T-helper 1 cell treated with Interleukin-12 subunit alpha and Interleukin-12 subunit beta and Interleukin-4 antibody, amounts not matched to agents 30 μg/mL and 1 μg/mL, for 36 hours (primary cell): ENCODE measurements around the gene PRMT5.
"Not testable (repeated sequence)": the region's sequence is repeated elsewhere in the genome, so short reads cannot be mapped to it uniquely, and the experiment has no call there.

Experiments
- H3K27ac Mint-ChIP-seq: one replicate; pipeline ENCODE4 v1.8.0; 2021; ENCODE audit warnings: mild to moderate bottlenecking, mixed read lengths
- H3K27me3 Mint-ChIP-seq: one replicate; pipeline ENCODE4 v1.8.0; 2021; ENCODE audit warnings: low read depth, mixed read lengths
- H3K36me3 Mint-ChIP-seq: one replicate; pipeline ENCODE4 v1.8.0; 2021; ENCODE audit warnings: low read depth, mixed read lengths
- H3K4me1 Mint-ChIP-seq: one replicate; pipeline ENCODE4 v1.8.0; 2021; ENCODE audit warnings: low read depth, mixed read lengths
- H3K4me3 Mint-ChIP-seq: one replicate; pipeline ENCODE4 v1.8.0; 2021; ENCODE audit warnings: mild to moderate bottlenecking, moderate library complexity, mixed read lengths
- H3K9me3 Mint-ChIP-seq: one replicate; pipeline ENCODE4 v1.8.0; 2021; ENCODE audit warnings: mixed read lengths

PRMT5 gene

DNA sequence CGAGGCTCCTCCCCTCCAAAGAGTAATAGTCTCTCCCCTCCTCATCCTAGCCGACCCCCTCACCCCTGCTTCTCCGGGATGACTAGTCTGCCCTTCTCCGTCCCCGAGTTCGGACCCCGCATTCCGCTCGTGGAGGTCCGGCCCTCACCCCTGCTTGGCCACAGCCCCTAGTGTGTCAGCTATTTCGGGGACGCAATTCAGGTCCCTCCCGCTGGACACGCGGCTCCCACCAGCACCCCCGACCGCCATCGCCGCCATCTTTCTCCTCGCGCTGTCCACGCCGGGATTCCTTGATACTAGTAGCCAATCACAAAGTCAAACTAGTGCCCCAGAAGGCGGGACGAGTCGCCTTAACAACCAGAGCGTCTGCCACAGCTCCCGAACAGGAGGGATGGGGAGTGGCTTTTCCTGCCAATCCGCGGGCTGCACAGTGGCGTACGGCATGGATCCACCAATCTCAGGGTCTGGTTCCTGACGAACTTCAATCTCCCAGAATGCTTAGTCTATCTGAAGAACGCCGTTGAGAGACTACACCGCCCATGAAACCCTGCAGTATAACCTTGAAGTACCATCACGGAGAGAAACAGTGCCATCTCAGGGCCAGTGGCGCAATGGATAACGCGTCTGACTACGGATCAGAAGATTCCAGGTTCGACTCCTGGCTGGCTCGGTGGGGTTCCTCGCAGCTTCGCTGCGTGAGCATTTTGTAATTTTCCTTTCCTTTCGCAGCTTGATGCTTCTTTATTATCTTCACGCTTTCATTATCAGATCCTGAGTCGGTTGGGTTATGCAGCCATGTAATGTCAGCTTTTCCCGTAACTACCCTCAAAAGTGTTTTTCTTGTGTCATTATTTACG, at the start of gene PRMT5:
TSS of gene PRMT5 (minus strand) at position 273 of the 857 bp plus-strand sequence. CDS start at position 258, 15 bp downstream.
- peaks cover 17% of the 10 kb centered on the region for H3K36me3 Mint-ChIP-seq
- no peak within 1 kb of the TSS for H3K27ac Mint-ChIP-seq
- no peak within 1 kb of the TSS for H3K4me3 Mint-ChIP-seq
- peaks cover 24% of the 10 kb centered on the region for H3K4me1 Mint-ChIP-seq
- H3K9me3 Mint-ChIP-seq = no peaks in the 10 kb centered on the region
- H3K27me3 Mint-ChIP-seq = no peaks in the 10 kb centered on the region

DNA sequence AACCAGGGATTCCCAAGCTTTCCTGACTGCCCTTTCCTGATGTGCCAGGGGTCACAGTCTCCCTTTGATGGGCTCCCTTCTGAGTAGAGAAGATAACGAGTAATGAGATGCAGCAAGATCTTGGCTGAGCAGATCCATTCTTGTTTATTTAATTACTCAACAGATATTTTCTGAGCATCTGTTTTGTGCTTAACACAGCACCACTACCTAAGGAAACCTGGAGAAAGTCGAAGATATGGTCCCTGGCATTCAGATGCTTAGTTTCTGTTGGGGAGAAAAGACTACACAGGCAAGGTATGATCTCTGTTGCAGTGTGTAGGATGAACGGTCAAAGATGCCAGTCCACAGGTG, 49.3 kb upstream of the PRMT5 start:
- Mint-ChIP-seq H3K9me3 (no peaks in the 10 kb centered on the region), H3K4me1 (peaks cover 5% of the 10 kb centered on the region), H3K4me3 (no peak overlapping the region), H3K27me3 (peaks cover 28% of the 10 kb centered on the region), H3K27ac (no peak overlapping the region), H3K36me3 (no peaks in the 10 kb centered on the region)

GRCh38 chr14:22977684-22978486, 48.7 kb upstream of the PRMT5 start:
- Mint-ChIP-seq H3K27me3 (peaks cover 28% of the 10 kb centered on the region), H3K27ac (peak overlapping the region; percentile 45), H3K36me3 (no peaks in the 10 kb centered on the region), H3K4me3 (no peak overlapping the region), H3K4me1 (peaks cover 5% of the 10 kb centered on the region), H3K9me3 (no peaks in the 10 kb centered on the region)

GRCh38 chr14:22977434-22977683, 48.2 kb upstream of the PRMT5 start:
- Mint-ChIP-seq H3K4me3 (no peak overlapping the region), H3K9me3 (no peaks in the 10 kb centered on the region), H3K27ac (no peak overlapping the region), H3K27me3 (peaks cover 28% of the 10 kb centered on the region), H3K4me1 (peaks cover 5% of the 10 kb centered on the region), H3K36me3 (no peaks in the 10 kb centered on the region)

- Mint-ChIP-seq H3K4me1 (peaks cover 5% of the 10 kb centered on the region), H3K27me3 (peaks cover 33% of the 10 kb centered on the region), H3K27ac (no peak overlapping the region), H3K4me3 (no peak overlapping the region), H3K36me3 (no peaks in the 10 kb centered on the region), H3K9me3 (no peaks in the 10 kb centered on the region)
Observed at GRCh38 chr14:22976620-22977433, 47.7 kb upstream of the PRMT5 start.

GRCh38 chr14:22974530-22975313, 45.5 kb upstream of the PRMT5 start:
- H3K36me3 Mint-ChIP-seq = no peaks in the 10 kb centered on the region
- H3K4me3 Mint-ChIP-seq = no peak overlapping the region
- no peak overlapping the region for H3K27ac Mint-ChIP-seq
- H3K9me3 Mint-ChIP-seq = no peaks in the 10 kb centered on the region
- H3K27me3 Mint-ChIP-seq = peaks cover 30% of the 10 kb centered on the region
- peaks cover under 1% of the 10 kb centered on the region for H3K4me1 Mint-ChIP-seq

DNA sequence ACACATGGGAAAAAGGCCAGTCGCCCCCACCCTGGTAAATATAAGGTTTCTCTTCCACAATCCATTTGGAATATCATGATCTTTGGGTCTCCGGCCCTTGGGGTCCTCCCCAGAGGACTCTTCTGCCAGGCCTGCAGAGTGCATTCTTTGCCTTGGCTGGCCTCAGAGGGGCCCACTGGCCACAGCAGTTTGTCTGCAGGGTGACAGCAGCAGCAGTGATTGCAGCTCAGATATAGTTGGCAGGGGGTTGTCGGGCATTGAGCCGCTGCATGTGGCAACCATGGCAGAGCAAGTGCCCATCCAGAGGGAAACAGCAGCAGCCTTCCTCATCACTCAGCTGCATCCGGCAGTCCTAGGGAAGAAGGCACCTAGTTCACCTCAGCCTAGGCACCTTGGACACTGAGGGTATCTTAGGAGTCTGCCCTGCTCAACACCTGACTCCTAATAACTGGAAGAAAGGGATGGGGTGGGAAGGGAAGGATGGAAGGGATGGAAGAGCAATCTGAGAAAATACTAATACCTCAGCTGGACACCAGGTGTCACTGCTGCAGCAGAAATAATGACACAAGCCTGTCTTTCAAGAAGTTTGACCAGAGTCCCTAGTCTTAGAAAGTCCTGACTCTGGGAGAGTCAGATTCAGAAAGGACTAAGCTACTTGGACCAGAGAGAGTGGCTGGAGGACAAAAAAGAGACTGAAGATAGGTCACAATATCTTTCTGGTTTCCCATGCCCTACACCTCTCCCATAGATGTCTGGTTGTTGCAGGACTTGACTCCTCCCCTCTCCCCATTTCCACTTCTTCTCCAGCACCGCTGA, 44.2 kb upstream of the PRMT5 start:
- Mint-ChIP-seq H3K4me1 (no peaks in the 10 kb centered on the region), H3K36me3 (no peaks in the 10 kb centered on the region), H3K27ac (no peak overlapping the region), H3K4me3 (no peak overlapping the region), H3K27me3 (peaks cover 21% of the 10 kb centered on the region), H3K9me3 (no peaks in the 10 kb centered on the region)

GRCh38 chr14:22972313-22972930, 43.2 kb upstream of the PRMT5 start:
- peaks cover 19% of the 10 kb centered on the region for H3K27me3 Mint-ChIP-seq
- H3K27ac Mint-ChIP-seq = no peak overlapping the region
- H3K4me3 Mint-ChIP-seq = no peak overlapping the region
- no peaks in the 10 kb centered on the region for H3K36me3 Mint-ChIP-seq
- H3K9me3 Mint-ChIP-seq = no peaks in the 10 kb centered on the region
- no peaks in the 10 kb centered on the region for H3K4me1 Mint-ChIP-seq

DNA sequence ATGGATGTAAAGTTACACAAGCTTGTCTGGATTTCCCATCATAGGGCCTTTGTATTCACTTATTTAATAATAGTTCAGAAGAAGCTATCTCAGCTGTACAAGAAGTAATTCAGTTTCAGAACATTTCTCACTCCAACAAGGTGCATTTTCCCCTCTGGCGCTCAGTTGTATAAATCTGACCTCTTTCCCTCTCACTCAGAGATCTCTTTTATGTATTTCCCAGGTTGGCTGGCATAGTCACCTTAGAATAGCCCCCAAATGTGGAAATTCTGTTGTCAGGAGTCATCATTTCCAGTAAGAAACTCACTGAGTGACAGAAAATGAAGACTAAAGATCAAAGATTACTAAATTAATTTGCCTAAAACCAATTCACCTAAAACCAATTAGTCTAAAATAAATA, 42.0 kb upstream of the PRMT5 start:
- Mint-ChIP-seq H3K27me3 (peaks cover 9% of the 10 kb centered on the region), H3K4me1 (no peaks in the 10 kb centered on the region), H3K4me3 (no peak overlapping the region), H3K36me3 (no peaks in the 10 kb centered on the region), H3K27ac (no peak overlapping the region), H3K9me3 (no peaks in the 10 kb centered on the region)

DNA sequence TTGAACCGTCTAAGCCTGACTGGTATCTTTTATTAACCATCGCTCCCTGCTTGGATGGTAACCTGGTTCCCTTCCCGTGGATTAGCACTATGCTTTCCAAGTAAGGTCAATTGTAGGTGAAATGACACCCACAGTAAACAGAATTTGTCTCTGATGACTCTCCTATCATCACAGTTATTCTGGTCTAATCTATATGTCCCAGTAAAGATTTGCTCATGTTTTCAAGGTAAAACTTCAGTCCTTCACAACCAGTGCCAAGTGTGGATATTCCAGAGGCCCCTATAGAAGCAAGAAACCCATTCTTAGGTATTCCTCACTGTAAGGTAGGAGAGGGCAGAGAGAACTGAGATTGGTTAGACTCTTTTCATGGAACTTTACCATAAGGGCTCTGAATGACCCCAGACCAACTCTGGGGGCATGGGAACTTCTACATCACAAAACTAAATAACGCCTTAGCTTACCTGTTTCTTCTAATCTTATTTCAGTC, 37.6 kb upstream of the PRMT5 start:
- H3K4me1 Mint-ChIP-seq = no peaks in the 10 kb centered on the region
- H3K9me3 Mint-ChIP-seq = no peaks in the 10 kb centered on the region
- H3K4me3 Mint-ChIP-seq = no peak overlapping the region
- H3K27ac Mint-ChIP-seq = no peak overlapping the region
- no peaks in the 10 kb centered on the region for H3K36me3 Mint-ChIP-seq
- peaks cover 12% of the 10 kb centered on the region for H3K27me3 Mint-ChIP-seq

GRCh38 chr14:22965916-22966782, 37.0 kb upstream of the PRMT5 start:
- H3K27me3 Mint-ChIP-seq = peaks cover 14% of the 10 kb centered on the region
- H3K4me1 Mint-ChIP-seq, H3K4me3 Mint-ChIP-seq, H3K9me3 Mint-ChIP-seq, H3K36me3 Mint-ChIP-seq, H3K27ac Mint-ChIP-seq: not testable (repeated sequence)

DNA sequence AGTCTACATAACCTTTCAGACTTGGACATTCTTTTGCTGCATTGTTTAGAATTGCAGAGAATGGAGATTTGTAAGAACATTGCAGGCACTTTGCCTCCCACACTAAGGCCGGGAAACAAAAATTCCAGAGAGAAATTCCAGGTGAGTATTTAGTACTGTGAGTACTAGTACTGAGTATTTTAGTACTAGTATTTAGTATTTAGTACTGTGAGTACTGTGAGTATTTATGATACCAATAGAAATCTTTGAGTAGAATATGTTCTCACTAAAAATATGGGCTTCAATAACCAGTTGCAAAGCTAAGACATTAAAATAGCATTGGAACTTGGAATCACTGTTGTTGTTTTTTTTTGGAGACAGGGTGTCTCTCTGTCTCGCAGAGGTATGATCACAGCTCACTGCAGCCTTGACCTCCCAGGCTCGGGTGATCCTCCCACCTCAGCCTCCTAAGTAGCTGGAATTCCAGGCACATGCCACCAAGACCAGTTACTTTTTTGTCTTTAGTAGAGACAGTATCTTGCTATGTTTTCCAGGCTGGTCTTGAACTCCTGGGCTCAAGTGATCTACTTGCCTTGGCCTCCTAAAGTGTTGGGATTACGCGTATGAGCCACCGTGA, 33.0 kb upstream of the PRMT5 start:
- no peaks in the 10 kb centered on the region for H3K36me3 Mint-ChIP-seq
- H3K27me3 Mint-ChIP-seq = peaks cover 21% of the 10 kb centered on the region
- no peak overlapping the region for H3K4me3 Mint-ChIP-seq
- peaks cover 2% of the 10 kb centered on the region for H3K4me1 Mint-ChIP-seq
- H3K27ac Mint-ChIP-seq = no peak overlapping the region
- H3K9me3 Mint-ChIP-seq = no peaks in the 10 kb centered on the region
